Left kidney (tissue), 2 donors: ENCODE measurements around the gene VAV3. TPM values are rescaled to one million over a fixed set of nuclear protein-coding genes. Genes with fewer than 3 reads are reported as not detected.

Source experiments
- DNase-seq: peaks from one replicate; pipeline ENCODE4 v3.0.0-alpha.2; 2013
- polyA plus RNA-seq: library from polyadenylated mRNA; unstranded; fragments of 120-200 nt; gene quantifications from one replicate; pipeline ENCODE4 v1.2.1, GENCODE V29; 2013; ENCODE audit not compliant: insufficient read length

VAV3 gene
- polyA plus RNA-seq, 1 donor = 136 TPM

DNA sequence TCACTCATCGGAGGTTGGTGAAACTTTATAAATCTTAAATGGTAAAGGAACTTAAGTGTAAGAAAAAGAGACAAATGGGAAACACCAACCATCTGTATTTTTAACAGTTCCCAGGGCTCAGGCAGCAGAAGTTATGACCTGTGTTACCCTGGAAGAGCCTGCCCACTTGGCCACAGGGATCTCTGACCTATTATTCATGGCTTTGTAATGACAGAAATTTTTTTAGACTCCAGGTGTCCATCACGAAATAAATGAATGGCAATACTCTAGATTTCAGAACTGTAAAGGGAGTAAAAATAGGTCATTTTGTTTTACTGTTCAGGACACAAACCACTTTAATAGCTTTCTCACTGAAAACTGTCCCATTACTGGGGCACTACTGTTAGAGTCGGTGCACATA lies 389.8 kb downstream of the VAV3 start:
- no peak for DNase-seq

DNA sequence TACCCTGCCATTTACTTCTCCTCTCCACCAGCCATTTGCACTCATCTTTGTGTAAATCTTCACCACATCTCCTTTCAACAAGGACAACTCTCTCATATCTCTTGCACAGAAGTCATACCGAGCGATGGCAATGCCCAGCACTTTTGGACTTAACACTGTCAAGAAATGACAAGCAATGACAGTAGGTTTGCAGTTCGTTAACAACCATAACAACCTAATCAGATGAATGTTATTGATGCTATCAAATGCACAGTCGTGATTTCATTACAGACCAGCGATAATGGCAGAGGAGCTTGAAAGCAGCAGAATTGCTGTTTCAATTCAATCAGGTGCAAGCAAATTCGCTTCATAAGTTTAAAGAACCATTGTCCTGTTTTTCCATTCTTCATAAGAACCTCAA lies 390.9 kb downstream of the VAV3 start:
- no peak for DNase-seq

DNA sequence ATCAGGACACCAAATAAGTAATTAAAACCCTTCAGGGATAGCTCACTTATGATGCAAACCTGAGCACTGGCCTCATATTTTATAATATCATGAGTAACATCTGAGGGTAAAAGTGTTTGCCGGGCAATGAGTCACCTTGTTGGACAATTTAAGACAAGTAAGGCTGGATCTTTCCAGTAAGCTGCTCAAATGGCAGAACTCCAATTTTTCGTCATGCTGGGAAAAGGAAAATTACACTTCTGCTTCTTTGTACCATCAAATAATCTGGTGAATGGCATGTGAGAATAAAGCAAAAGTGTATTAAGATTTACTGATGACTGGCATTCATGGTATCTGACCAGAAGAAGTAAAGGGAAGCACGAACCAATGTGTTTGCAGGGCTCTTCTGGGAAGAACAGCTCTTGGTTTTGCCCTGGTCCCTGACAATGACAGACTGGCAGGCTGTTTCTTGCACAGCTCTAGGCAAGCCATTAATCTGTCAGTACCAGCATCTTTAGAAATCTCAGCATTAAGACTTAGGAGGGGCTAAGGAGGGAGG lies 392.2 kb downstream of the VAV3 start:
- DNase-seq = no peak

DNA sequence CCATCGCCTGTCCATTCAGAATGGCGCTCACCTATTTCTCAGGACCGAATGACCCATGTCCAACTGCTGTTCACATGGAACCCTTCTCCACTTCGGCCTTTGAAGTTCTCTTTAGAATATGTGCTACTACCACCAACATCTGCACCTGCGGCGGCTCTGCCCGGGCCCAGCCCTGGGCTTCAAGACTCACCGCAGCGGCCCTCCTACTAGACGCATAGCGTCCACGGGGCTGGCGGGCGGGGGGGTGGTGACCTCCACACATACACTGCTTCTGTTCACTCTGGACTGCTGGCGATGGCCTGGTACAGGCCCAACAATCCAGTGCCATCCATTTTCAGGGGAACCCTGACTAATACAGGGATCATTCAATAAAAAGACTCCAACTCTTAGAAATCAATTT lies 394.2 kb downstream of the VAV3 start:
- DNase-seq = no peak

DNA sequence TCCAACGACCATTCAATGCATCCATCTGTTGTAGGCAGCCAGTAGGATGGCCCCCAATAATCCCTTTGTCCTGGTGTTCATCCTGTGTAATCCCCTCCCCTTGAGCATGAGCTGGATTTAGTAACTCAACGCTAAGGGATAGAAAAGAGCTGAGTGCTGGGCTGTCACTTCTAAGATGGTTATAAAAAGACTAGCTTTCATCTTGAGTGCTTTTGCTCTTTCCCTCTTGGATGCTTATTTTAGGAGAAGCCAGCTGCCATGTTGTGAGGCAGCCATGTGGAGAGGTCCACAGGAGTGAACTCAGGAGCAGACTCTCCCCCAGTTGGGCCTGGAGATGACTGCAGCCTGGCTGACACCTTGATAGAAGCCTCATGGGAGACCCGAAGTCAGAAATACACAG lies 401.5 kb downstream of the VAV3 start:
- no peak for DNase-seq

DNA sequence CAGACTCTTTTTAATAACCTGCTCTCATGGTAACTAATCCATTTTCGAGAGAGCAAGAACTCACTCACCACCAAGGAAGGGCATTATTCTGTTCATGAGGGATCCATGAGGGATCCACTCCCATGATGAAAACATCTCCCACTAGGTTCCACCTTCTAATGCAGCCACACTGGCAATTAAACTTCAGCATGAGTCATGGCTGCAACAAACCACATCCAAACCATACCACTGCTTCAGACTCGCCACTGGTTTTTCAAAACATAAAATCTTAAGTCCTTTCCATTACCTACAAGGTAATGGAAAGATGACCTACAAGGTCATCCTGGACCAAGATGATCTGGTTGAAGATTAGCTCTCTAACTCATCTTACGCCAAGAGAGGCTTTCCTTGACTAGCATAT lies 405.1 kb downstream of the VAV3 start:
- no peak for DNase-seq

DNA sequence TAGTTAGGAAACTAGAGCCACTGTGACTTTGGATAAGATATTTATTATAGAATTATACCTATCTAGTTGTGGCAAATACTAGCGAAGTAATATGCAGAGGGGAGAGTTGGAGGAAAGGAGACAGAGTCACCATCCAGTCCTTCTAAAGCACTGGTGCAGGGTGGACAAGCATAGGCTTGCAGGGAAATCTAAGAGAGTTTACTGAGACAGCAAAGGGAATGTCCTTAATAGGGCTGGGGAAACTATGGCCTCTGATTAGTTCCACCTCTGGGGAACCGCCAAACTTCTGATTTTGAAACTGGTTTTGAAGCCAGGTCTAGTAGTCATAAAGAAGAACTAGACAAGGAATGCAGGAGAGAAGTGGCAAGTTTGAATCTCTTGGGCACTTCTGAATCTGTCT lies 407.9 kb downstream of the VAV3 start:
- DNase-seq = no peak

DNA sequence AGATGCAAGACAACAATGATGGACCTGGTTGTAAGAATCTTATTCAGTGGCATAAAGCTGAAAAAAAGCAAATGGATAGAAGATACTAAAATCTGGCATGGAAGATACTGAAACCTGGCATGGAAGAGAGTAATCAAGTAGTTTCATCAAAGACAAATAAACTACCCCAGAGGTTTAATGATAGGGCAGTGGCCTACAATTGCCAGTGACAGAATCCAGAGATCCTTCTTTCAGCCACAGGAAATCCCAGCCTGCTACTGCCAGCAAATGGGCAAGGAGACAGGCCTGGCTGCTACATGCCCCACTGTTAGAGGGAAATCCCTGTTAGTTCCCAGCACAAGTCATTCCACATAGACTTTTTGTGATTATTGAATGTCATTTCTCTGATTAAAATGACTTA lies 409.4 kb downstream of the VAV3 start:
- DNase-seq = no peak

DNA sequence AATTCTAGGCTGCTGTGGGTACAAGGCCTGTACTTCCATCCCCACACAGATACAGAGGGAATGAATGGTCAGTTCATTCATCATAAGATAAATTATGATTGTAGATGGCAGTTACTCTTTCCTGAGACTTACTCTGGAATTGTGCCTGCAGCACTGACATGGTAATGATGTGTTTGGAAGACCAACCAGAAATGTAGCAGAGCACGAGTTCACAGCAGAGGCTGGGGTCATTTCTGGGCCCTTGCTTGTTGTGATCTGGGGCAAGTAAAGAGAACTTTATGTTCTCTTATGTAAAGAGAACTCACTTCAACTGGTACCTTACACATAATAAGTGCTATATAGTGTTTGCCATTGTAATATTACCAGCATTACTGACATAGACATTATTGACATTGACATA lies 412.2 kb downstream of the VAV3 start:
- DNase-seq = no peak

DNA sequence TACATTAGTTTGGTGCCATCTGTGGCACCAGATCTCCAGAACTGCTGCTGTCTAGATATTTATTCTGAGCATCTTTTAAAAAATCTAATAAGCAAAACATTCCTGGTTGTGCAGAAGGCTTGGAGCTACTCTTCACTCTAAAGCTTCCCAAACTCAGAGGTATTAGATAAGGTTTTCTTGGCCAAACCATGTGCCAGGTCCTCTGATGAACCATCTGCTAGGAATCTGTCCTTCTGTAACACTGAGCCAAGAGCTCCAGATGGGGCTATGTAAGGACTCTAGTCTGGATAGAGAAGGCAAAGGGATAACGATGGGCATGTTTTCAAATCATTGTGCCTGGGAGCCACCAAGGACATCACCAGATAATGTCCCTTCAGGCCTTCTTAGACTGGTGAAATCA lies 413.5 kb downstream of the VAV3 start:
- no peak for DNase-seq

DNA sequence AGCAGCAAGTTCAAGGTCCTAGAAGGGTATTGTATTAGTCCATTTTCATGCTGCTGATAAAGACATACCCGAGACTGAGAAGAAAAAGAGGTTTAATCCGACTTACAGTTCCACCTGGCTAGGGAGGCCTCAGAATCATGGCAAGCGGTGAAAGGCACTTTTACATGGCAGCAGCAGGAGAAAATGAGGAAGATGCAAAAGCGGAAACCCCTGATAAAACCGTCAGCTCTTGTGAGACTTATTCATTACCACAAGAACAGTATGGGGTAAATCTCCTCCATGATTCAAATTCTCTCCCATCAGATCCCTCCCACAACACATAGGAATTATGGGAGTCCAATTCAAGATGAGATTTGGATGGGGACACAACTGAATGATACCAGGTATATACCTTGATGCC lies 414.6 kb downstream of the VAV3 start:
- no peak for DNase-seq

DNA sequence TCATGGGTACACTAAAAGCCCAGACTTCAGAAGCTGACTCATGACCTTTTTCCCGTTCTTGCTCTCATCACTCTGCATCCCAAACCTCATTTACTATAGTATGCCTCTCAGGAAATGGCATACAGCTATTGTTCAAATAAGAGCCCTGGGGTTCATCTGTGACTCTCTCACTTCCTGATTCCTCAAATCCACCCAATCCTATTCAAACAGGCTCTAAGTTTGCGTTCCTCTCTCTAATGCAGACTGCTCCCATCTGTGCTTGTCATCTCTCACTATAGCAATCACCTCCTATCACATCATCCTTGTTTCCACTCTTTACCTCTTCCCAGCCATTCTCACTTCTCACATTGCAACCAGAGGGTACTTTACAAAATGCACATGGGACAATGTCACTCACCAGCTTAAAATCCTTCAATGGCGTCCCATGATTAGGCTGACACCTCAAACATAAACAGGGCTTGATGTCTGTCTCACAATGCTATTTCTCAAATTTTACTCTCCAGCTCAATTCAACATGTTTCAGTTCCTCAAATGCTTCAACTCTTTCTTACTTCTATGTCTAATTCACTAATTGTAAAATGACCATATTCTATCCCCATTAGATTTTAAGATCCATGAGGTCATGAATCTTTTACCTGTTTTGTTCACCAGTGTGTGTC lies 415.7 kb downstream of the VAV3 start:
- DNase-seq = no peak

DNA sequence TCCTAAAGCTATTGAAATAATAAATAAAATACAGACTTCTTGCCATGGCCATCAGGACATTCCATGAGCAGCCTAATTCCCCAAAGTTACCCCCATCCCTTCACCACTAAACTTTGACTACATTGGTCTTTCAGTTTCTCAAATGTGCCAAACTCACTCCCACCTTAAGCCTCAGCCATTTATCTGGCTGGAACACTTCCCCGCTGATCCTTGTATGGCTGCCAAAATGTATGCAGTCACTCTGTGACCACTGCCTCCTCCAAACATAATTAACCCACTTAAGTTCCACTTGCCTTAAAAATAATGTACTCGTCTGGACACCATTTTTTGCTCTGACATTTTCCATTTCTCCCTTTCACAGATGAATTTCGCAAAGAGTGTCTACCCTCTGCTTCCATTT lies 416.7 kb downstream of the VAV3 start:
- no peak for DNase-seq

DNA sequence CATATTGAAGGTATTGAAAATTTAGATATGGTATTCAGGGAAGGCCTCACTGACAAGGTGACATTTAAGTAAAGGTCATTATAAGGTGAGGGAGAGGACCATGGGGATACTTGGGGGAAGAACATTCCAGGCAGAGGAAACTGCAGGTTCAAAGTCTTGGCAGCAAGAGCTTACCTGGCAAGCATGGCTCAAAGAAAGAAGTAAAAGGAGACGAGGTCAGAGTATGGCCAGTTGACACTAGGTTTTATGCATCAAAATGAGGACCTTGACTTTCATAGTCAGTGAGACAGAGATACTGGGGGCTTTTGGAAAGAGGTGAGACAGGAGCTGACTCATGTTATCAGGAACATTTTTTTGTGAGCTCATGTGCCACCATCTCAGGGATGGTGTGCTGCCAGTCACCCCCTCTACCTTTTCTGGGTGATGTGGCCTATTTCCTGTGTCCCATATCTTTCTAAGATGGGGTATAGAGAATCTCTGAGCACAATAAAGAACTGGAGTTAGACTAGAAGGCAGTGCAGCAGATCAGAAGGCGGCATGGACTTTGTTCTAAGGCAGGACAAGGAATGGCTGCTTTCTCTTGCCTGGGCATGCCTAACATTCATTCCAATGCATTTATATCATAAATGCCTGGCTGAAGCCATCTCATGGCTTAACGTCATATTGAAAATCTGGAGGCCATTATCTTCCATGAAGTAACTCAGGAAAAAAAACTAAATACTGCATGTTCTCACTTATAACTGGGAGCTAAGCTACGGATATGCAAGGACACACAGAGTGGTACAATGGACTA lies 417.4 kb downstream of the VAV3 start:
- DNase-seq = no peak

DNA sequence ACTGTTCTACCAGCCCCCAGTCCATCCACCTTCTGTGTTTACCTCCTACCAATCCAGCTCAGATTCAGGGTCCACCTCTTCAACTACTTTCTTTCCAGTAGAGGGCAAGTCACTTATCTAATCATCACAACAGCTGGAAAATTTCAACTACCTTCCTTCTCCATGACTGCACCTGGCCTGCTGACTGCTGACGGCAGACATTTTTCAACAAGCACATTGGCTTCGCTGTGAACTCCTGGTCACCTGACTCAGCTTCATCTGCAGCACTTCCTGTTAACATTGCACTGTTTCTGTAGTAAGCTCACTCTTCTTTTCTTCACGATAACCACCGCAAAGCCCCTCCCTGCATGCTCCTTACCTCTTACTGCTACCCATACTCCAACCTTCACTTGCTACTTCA lies 418.4 kb downstream of the VAV3 start:
- DNase-seq = no peak

DNA sequence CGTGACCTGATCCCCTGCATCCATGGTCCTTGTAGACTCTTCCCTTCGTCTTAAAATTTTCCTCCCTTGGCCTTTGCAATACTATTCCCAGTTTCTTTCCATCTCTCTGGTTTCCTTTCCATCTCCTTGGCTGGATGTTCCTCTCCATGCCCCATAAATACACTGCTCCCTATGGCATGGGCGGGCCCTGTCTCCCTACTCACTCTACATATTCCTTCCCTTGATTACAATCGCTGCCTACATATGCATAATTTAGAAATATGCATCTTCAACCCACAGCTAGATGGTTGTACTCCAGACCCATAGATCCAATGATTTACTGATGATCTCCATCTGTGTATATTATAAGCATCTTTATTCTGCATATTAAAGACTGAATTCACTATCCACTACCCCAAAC lies 419.1 kb downstream of the VAV3 start:
- no peak for DNase-seq

DNA sequence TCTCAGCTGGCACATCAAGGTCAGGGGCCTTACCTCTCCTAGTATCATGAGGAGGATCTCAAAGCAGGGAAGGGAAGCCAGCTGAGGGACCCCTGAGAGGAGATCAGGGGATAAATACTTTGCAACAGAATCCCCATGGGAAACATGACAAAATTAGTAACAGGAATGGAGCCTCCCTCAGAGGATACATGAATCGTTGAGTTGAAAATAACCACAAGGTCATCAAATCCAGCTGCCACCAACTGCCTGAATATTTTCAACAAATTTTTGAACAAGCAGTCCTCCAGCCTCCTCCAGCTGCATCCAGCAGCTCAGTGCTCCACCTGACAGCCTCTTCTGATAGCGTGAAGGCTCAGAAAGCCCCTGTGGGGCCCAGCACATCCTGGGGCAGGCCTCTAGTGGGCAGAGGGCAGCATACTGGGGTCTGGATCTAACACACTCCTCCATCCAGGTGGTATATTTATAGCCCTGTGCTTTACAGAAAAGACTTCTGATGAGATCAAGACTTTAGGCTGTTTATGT lies 419.9 kb downstream of the VAV3 start:
- DNase-seq = no peak

DNA sequence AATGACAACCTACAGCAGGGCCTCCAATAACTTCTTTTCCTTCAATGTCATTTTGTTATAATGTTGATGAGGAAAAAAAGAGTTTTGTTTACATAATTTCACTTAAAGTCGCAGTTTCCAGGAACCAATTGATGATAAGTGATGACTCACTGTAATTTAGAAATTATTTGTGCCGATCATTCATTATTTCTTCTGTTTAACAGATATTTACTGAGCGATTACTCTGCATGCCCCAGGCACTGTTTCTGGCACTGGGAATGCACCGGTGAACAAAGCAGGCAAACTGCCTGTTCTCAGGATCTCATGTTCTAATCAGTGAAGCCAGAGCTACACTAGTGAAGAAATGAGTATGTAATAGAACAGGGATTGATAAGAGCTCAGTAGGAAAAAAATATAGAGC lies 420.7 kb downstream of the VAV3 start:
- no peak for DNase-seq

DNA sequence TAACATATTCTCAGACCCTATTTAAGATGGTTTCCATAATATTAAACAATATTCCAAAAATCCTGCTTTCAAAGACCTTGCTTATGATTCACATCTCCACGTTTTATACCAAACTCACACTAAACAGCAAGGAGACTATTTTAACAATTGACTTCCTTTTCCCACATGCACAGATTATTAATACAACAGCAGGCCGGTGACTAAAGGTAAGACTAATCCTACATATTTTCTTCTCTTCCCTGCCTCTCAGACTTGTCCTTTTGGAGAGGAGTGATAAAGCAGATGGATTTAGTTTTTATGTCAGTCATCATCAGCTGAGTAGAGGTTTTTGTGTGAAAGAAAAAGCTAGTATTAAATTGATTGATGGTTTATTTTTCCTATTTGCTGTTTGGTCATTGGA lies 423.6 kb downstream of the VAV3 start:
- no peak for DNase-seq

DNA sequence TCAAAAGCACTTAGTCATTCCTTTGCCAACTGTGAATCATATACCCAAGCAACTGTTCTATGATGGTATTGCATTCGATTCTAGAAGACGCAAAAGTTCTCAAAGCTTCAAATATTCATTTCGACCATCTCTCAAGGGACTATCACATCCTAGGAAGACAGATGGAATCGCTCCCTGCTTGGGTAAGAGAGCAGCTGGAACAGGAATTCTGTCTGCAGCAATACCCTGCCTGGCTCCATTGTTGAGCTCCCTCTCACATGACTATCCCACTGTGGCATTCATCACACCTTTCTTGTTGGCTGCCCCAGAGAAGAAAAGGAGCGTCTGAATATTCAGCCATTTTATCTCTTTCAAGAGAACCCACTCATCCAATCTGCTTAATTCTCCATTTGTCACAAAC lies 426.5 kb downstream of the VAV3 start:
- no peak for DNase-seq

DNA sequence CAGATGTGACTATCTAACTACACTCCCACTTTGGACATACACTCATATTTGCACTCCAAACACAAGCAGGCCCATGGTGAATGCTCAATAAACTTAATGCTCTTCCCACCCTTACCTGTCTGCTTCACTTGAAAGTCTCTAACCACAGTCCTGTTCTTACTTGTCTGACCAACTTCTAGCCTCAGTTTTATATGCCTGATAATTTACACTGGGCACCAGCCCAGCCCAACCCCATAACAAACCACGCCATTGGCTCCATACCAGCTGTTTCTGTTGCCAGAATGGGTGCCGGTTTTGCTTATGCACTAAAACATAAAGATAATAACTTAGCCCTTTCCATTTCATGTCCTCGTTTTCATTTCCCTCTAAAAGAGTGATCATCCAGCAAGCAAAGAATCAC lies 428.7 kb downstream of the VAV3 start:
- no peak for DNase-seq

DNA sequence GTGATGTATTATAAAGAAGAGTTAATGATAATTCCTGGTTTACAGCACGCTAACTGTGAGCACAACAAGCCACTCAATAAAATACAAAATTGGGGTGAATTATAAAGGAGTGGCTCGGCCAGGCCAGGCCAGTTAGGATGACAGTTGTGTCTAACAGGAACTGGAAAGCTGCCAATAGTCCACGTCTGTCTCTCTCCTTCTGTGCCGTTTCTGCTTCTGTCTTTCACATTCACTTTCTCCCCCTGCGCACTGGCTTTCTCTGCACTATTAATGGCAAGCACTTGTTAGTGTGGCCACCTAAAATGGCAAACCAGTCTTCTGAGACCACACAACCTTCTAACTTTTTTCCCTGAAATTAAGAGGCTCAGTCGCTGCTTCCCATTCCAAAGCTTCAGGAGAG lies 429.9 kb downstream of the VAV3 start:
- DNase-seq = no peak

DNA sequence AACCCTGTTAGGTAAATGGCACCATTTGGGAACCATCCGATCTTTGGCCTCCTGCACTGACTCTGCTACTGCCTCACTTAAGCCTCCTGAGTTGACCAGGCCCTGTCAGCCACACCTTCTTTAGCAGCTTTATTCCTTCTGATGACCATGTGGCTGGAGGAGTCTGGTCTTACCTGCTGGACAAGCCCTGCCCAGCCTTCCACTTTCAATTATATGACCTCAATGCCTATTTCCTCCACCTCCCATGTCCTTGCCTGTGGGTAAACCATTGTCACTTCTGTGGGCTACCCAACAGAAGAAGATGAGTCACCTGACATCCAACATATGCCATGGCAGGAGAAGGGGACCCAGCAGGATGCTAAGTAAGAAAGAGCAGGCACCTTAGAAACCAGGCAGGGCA lies 430.3 kb downstream of the VAV3 start:
- DNase-seq = no peak

DNA sequence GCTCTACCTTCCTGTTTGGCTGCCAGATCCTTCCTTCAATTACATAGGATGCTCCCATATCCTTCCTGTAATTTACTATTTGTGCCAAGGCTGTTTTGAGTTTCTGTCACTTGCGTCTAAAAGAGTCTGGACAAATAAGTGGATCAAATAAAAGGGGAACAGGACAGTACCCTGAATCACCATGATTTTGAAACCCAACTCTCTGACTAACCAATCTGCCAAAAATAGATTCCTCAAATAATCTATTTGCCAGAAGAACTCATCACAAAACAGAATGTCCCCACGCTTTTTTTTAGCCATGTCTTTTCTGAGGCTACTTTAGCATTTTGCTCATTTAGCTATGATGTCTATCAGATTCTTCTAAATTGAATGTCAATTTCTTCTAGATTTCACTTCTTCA lies 431.5 kb downstream of the VAV3 start:
- DNase-seq = no peak
